ENCODE measurements around the gene COQ2.

DNA sequence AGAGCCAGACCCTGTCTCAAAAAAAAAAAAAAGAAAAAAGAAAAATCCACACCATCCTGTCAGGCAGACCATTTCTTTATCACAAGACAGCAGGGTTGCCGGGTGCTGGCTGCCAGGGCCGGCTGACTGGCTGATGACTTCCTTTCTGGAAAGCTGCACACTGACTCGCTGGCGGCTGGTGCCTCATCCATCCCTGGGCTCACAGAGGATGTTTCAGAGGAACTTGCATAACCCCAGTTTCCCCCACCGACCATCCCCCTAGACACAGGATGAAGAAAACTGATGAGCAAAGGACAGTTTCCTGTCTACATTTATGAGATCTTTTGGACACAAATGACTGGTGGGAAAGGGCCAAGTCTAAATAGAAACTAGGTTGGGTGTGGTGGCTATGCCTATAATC is 36.0 kb upstream of the COQ2 start:
- TF ChIP-seq, protein P1, sequence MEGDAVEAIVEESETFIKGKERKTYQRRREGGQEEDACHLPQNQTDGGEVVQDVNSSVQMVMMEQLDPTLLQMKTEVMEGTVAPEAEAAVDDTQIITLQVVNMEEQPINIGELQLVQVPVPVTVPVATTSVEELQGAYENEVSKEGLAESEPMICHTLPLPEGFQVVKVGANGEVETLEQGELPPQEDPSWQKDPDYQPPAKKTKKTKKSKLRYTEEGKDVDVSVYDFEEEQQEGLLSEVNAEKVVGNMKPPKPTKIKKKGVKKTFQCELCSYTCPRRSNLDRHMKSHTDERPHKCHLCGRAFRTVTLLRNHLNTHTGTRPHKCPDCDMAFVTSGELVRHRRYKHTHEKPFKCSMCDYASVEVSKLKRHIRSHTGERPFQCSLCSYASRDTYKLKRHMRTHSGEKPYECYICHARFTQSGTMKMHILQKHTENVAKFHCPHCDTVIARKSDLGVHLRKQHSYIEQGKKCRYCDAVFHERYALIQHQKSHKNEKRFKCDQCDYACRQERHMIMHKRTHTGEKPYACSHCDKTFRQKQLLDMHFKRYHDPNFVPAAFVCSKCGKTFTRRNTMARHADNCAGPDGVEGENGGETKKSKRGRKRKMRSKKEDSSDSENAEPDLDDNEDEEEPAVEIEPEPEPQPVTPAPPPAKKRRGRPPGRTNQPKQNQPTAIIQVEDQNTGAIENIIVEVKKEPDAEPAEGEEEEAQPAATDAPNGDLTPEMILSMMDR (conservative IDR thresholded peaks at IDR 0.05 in 1 of 2, IDR thresholded peaks at IDR 0.05 in 1 of 2; ENCODE audit: low read depth in 1 of 2, low read length in 2 of 2) = no peak
- no peak for TF ChIP-seq EZH2 (IDR thresholded peaks at IDR 0.05; ENCODE audit: low read length, missing control alignments)
